Pancreas (tissue), 10 donors: ENCODE data around the gene STK11IP. TPM values are rescaled to one million over a fixed set of nuclear protein-coding genes. Genes with fewer than 3 reads are reported as not detected.

Experiments
- ATAC-seq, 4 donors: fragments of 200-7000 bp; cut with Tn5 transposase; one replicate each; pipeline versions ENCODE4 v1.8.0 to v1.9.1; 2020; ENCODE audit warnings: mild to moderate bottlenecking in 4 of 4, moderate library complexity in 4 of 4
- DNase-seq, 6 donors: peaks; one replicate each; pipeline ENCODE4 v3.0.0-alpha.2; 2020
- FAIRE-seq: peaks from 2 replicates; lab custom pipeline; 2012; peaks lifted over from hg19 to GRCh38; lab: Jason Lieb, UNC
- H3K27ac ChIP-seq, 4 donors: fragments of 200-600 bp; sonication (generic); 1 replicate in 3 of 4; 2 replicates in 1 of 4; pipeline versions ENCODE4 v1.5.0 to v1.8.0; 2020
- H3K27me3 ChIP-seq, 4 donors: fragments of 200-600 bp; one replicate each; pipeline ENCODE4 v1.8.0; 2021
- H3K36me3 ChIP-seq, 3 donors: fragments of 200-600 bp; sonication (generic) in 1 of 3; one replicate each; pipeline versions ENCODE4 v1.5.0 to v1.8.0; 2020 to 2021
- H3K4me1 ChIP-seq, 3 donors: fragments of 200-600 bp; one replicate each; pipeline ENCODE4 v1.8.0; 2021
- H3K4me3 ChIP-seq, 4 donors: fragments of 200-600 bp; sonication (generic) in 2 of 4; one replicate each; pipeline versions ENCODE4 v1.5.0 to v1.8.0; 2020 to 2021
- H3K9me3 ChIP-seq, 4 donors: fragments of 200-600 bp; one replicate each; pipeline ENCODE4 v1.8.0; 2021
- CTCF ChIP-seq, 4 donors: fragments of 200-600 bp; sonication (generic) in 3 of 4; IDR thresholded peaks; one replicate each; pipeline versions ENCODE4 v1.5.0 to v1.8.0; 2021; ENCODE audit warnings: antibody characterized with exemption in 4 of 4
- WGBS, 2 donors: extraction: QIAGEN DNeasy Blood & Tissue Kit; methylation state at CpG; one replicate each; pipeline ENCODE4 v1.1.7; 2013; 5-methylcytosine and 5-hydroxymethylcytosine counted together
- intact Hi-C, 3 donors: fragments of 100-400 bp; cut with DNase I; formaldehyde crosslinking; loops; one replicate each; pipeline versions ENCODE4 v1.11.1 to v1.14.2; 2022
- polyA plus RNA-seq, 2 donors: library from polyadenylated mRNA; stranded (reverse); fragments of 200-250 nt; gene quantifications; one replicate each; pipeline ENCODE4 v1.2.3, GENCODE V29; 2013
- total RNA-seq, 6 donors: library from RNA; stranded (reverse); fragmentation: NEBNext Ultra II Directional in 4 of 6; extraction: Animal tissue kit (Norgen Biotek cat#: 25700) in 4 of 6; gene quantifications; one replicate each; pipeline versions ENCODE4 v1.2.1 to v1.2.4, GENCODE V29; 2021 to 2023
- donor health status: healthy with polysubstance abuse.
- donor health status: DM: no; HTN: no; CAD: no; lungs with moderate emphysema.
- donor health status: DM: no; HTN: no; CAD: no.
- donor health status: control.
- donor health status: control.
- donor health status: Bipolar disorder and iron deficiency.
- donor health status: DM: yes; HTN: yes; CAD: no.
- donor health status: DM: no; HTN: no; CAD: no.
- donor health status: DM: no; HTN: no; CAD: no.
- donor health status: DM: yes; HTN: yes; CAD: no.

The STK11IP gene
- total and polyA plus RNA-seq, 8 donors, result 9.0 to 43.8 (median 13.7) TPM

GRCh38 chr2:219611866-219612576 lies 14.4 kb downstream of the STK11IP start:
- Histone ChIP-seq H3K27ac (no peak overlapping the region), H3K36me3 (peaks cover 0 to 21% (median 0%) of the 10 kb centered on the region in 3 donors), H3K4me3 (no peak overlapping the region), H3K27me3 (no peaks in the 10 kb centered on the region), H3K9me3 (no peaks in the 10 kb centered on the region), H3K4me1 (no peaks in the 10 kb centered on the region)
- intact Hi-C loops, result no loop called here
- DNase-seq (no peak), FAIRE-seq (no peak), ATAC-seq (no peak)
- WGBS, 2 donors, result 76 to 82% methylated on average over 12 of the region's 12 CpGs
- no peak for TF ChIP-seq CTCF (IDR thresholded peaks at IDR 0.05)

- intact Hi-C loops, result no loop called here
- Histone ChIP-seq H3K4me1 (no peaks in the 10 kb centered on the region), H3K27me3 (no peaks in the 10 kb centered on the region), H3K9me3 (no peaks in the 10 kb centered on the region), H3K27ac (no peak overlapping the region), H3K4me3 (no peak overlapping the region), H3K36me3 (peaks cover 0 to 16% (median 0%) of the 10 kb centered on the region in 3 donors)
- no peak for FAIRE-seq
- WGBS, 2 donors, result 89 to 94% methylated on average over 15 of the region's 15 CpGs
- TF ChIP-seq CTCF (IDR thresholded peaks at IDR 0.05), result no peak
- no peak for DNase-seq
- no peak for ATAC-seq
Observed at GRCh38 chr2:219612577-219613286, 15.1 kb downstream of the STK11IP start.

- Histone ChIP-seq H3K27me3 (no peaks in the 10 kb centered on the region), H3K36me3 (peaks cover 0 to 13% (median 0%) of the 10 kb centered on the region in 3 donors), H3K4me1 (no peaks in the 10 kb centered on the region), H3K9me3 (no peaks in the 10 kb centered on the region), H3K4me3 (no peak overlapping the region), H3K27ac (no peak overlapping the region)
- DNase-seq (no peak), FAIRE-seq (no peak), ATAC-seq (no peak)
- no peak for TF ChIP-seq CTCF (IDR thresholded peaks at IDR 0.05)
- WGBS, 2 donors, result 93 to 99% methylated on average over 8 to 11 of the region's 11 CpGs
- intact Hi-C loops, result no loop called here
Observed at GRCh38 chr2:219613461-219614070, 15.9 kb downstream of the STK11IP start.

- TF ChIP-seq CTCF (IDR thresholded peaks at IDR 0.05), result no peak
- Histone ChIP-seq H3K27ac (no peak overlapping the region), H3K36me3 (peaks cover 0 to 13% (median 0%) of the 10 kb centered on the region in 3 donors), H3K27me3 (no peaks in the 10 kb centered on the region), H3K4me3 (no peak overlapping the region), H3K9me3 (no peaks in the 10 kb centered on the region), H3K4me1 (no peaks in the 10 kb centered on the region)
- ATAC-seq, result no peak
- 93 to 95% methylated on average over 11 of the region's 11 CpGs for WGBS, 2 donors
- no peak for FAIRE-seq
- no peak for DNase-seq
- intact Hi-C loops, result no loop called here
Observed at GRCh38 chr2:219614076-219614860, 16.6 kb downstream of the STK11IP start.
